K562 (cell line): ENCODE results near the gene NME7. TPM values are rescaled to one million over a fixed set of nuclear protein-coding genes. Genes with fewer than 3 reads are reported as not detected.

Source experiments
- ATAC-seq: fragments of 200-7000 bp; cut with Tn5 transposase; 3 replicates; pipeline ENCODE4 v1.9.1; 2020; ENCODE audit warnings: moderate library complexity
- BruUV-seq: library from RNA; stranded (reverse); fragments of 400-500 nt; replicated peaks from 2 replicates; lab custom pipeline; 2021; lab: Mats Ljungman, UMichigan
- CTCF ChIA-PET: fragments of 300-600 bp; formaldehyde crosslinking; extraction: SDS; loops from one replicate; lab custom pipeline; 2021; ENCODE audit warnings: low intra/inter-chr PET ratio; lab: Yijun Ruan, JAX
- POLR2A ChIA-PET: fragments of 300-600, 350-650 bp; sonication (Branson Sonifier 250); formaldehyde crosslinking; extraction: SDS; loops from one replicate; lab custom pipeline; 2021; ENCODE audit warnings: antibody characterized with exemption, inconsistent platforms; lab: Yijun Ruan, JAX
- DNase-seq, 4 experiments: peaks; one replicate each; pipeline versions ENCODE4 v3.0.0 to v3.0.0-alpha.2; 2011 to 2018; ENCODE audit warnings: low spot score in 3 of 4, mixed read lengths in 3 of 4; ENCODE audit errors: extremely low read depth in 1 of 4
- FAIRE-seq: peaks from 2 replicates; lab custom pipeline; 2011; peaks lifted over from hg19 to GRCh38; lab: Jason Lieb, UNC
- H2AFZ ChIP-seq: 2 replicates; pipeline ENCODE4 v1.6.0; 2011; ENCODE audit warnings: low read depth, low read length, control low read depth, inconsistent platforms
- H3K27ac ChIP-seq: fragments of 200-600 bp; 3 replicates; pipeline ENCODE4 v1.8.0; 2011; ENCODE audit warnings: low read depth, mild to moderate bottlenecking, control low read depth, inconsistent platforms, low read length, moderate library complexity, mixed read lengths; ENCODE audit errors: extremely low read depth
- H3K27me3 ChIP-seq, 2 experiments: fragments of 300-600 bp in 1 of 2; 2 replicates in 1 of 2; 3 replicates in 1 of 2; pipeline versions ENCODE4 v1.6.0 to v1.8.0; 2011; ENCODE audit warnings: inconsistent platforms in 2 of 2, low read length in 2 of 2, mild to moderate bottlenecking in 1 of 2, mixed read lengths in 1 of 2, moderate library complexity in 1 of 2; ENCODE audit not compliant: control insufficient read depth in 2 of 2, insufficient read depth in 2 of 2
- H3K36me3 ChIP-seq: fragments of 300-600 bp; 3 replicates; pipeline ENCODE4 v1.8.0; 2011; ENCODE audit warnings: mild to moderate bottlenecking, low read length, inconsistent platforms; ENCODE audit not compliant: control insufficient read depth, insufficient read depth
- H3K4me1 ChIP-seq, 2 experiments: fragments of 200-600 bp in 1 of 2; replicated peaks in 1 of 2; 2 replicates in 1 of 2; 3 replicates in 1 of 2; pipeline versions ENCODE4 v1.5.1 to v1.8.0; 2011; ENCODE audit warnings: inconsistent platforms in 2 of 2, low read length in 2 of 2, mild to moderate bottlenecking in 1 of 2, mixed read lengths in 1 of 2, moderate library complexity in 1 of 2; ENCODE audit not compliant: control insufficient read depth in 2 of 2, insufficient read depth in 2 of 2
- H3K4me2 ChIP-seq: 2 replicates; pipeline ENCODE4 v1.6.1; 2011; ENCODE audit warnings: low read length, control low read depth, inconsistent platforms, mixed read lengths; ENCODE audit not compliant: insufficient read depth
- H3K4me3 ChIP-seq: fragments of 200-600 bp; sonication (generic), shearing (Covaris generic); 2 replicates; pipeline ENCODE4 v1.5.1; 2016; ENCODE audit warnings: control low read depth, inconsistent platforms
- H3K79me2 ChIP-seq: fragments of 200-600 bp; 3 replicates; pipeline ENCODE4 v1.8.0; 2011; ENCODE audit warnings: low read length, inconsistent platforms; ENCODE audit not compliant: control insufficient read depth, insufficient read depth
- H3K9ac ChIP-seq, 2 experiments: 2 replicates each; pipeline versions ENCODE4 v1.6.0 to v1.6.1; 2011; ENCODE audit warnings: low read depth in 2 of 2, low read length in 2 of 2, control low read depth in 1 of 2, inconsistent platforms in 1 of 2, mild to moderate bottlenecking in 1 of 2, mixed read lengths in 1 of 2; ENCODE audit not compliant: insufficient read depth in 1 of 2
- H3K9me1 ChIP-seq: one replicate; pipeline ENCODE4 v1.6.0; 2011; ENCODE audit warnings: inconsistent platforms, mild to moderate bottlenecking, low read length, moderate library complexity; ENCODE audit not compliant: control insufficient read depth, insufficient read depth
- H3K9me3 ChIP-seq: replicated peaks from 2 replicates; pipeline ENCODE4 v1.5.1; 2011; ENCODE audit warnings: low read depth, low read length, inconsistent platforms; ENCODE audit not compliant: control insufficient read depth, insufficient read depth
- H4K20me1 ChIP-seq: replicated peaks from 2 replicates; pipeline ENCODE4 v1.6.1; 2011; ENCODE audit warnings: low read length, inconsistent platforms, mixed read lengths; ENCODE audit not compliant: control insufficient read depth, insufficient read depth
- ARHGAP35 ChIP-seq: fragments of 450-650 bp; IDR thresholded peaks from 2 replicates; pipeline ENCODE4 v1.6.1; 2018; ENCODE audit not compliant: partially characterized antibody
- ATF7 ChIP-seq: fragments of 450-650 bp; IDR thresholded peaks from 2 replicates; pipeline ENCODE4 v1.7.1; 2014; ENCODE audit warnings: mild to moderate bottlenecking, moderate library complexity
- FOXK2 ChIP-seq, 2 experiments: fragments of 450-650 bp; IDR thresholded peaks in 1 of 2; conservative IDR thresholded peaks in 1 of 2; 2 replicates each; pipeline ENCODE4 v1.6.1; 2016; ENCODE audit warnings: low read depth in 2 of 2, mild to moderate bottlenecking in 1 of 2
- HDAC1 ChIP-seq, 2 experiments: fragments of 450-650 bp; IDR thresholded peaks; 2 replicates each; pipeline ENCODE4 v1.6.1; 2016 to 2017; ENCODE audit warnings: inconsistent platforms in 1 of 2, mild to moderate bottlenecking in 1 of 2, moderate library complexity in 1 of 2
- MCM5 ChIP-seq: fragments of 450-650 bp; IDR thresholded peaks from 2 replicates; pipeline ENCODE4 v1.6.1; 2016; ENCODE audit warnings: low read depth
- NFE2 ChIP-seq: IDR thresholded peaks from 2 replicates; pipeline ENCODE4 v1.6.1; 2014; ENCODE audit warnings: antibody characterized with exemption, low read depth
- NFE2L1 ChIP-seq: fragments of 450-650 bp; IDR thresholded peaks from 2 replicates; pipeline ENCODE4 v1.6.1; 2016; ENCODE audit warnings: missing genetic modification characterization, low read depth, mild to moderate bottlenecking, missing compliant biosample characterization, moderate library complexity, borderline replicate concordance
- NUFIP1 ChIP-seq: fragments of 450-650 bp; IDR thresholded peaks from 2 replicates; pipeline ENCODE4 v1.6.1; 2018; ENCODE audit not compliant: partially characterized antibody
- PCBP2 ChIP-seq: fragments of 200-400 bp; formaldehyde crosslinking; IDR thresholded peaks from 2 replicates; pipeline ENCODE4 v1.6.1; 2018; ENCODE audit warnings: low read length, low read depth, mild to moderate bottlenecking, moderate library complexity; ENCODE audit not compliant: poor library complexity, severe bottlenecking
- SLC30A9 ChIP-seq: fragments of 250-450 bp; sonication (Bioruptor Pico); IDR thresholded peaks from 2 replicates; pipeline ENCODE4 v1.8.0; 2022; ENCODE audit warnings: mild to moderate bottlenecking, moderate library complexity
- ZNF584 ChIP-seq: fragments of 200-800 bp; sonication (Bioruptor generic); IDR thresholded peaks from 2 replicates; pipeline ENCODE4 v1.6.1; 2016; ENCODE audit warnings: low read depth, mild to moderate bottlenecking, missing genetic modification characterization, missing compliant biosample characterization
- ZNF695 ChIP-seq: fragments of 450-650 bp; formaldehyde crosslinking; IDR thresholded peaks from 2 replicates; pipeline ENCODE4 v1.4.0; 2020; ENCODE audit warnings: mild to moderate bottlenecking, moderate library complexity
- ZNF785 ChIP-seq: fragments of 250-450 bp; sonication (Bioruptor Pico); IDR thresholded peaks from 2 replicates; pipeline ENCODE4 v1.4.0; 2020; ENCODE audit warnings: mild to moderate bottlenecking
- ZSCAN29 ChIP-seq: fragments of 450-650 bp; IDR thresholded peaks from 2 replicates; pipeline ENCODE4 v1.6.1; 2017
- WGBS: fragments of 100-300 bp; shearing (Covaris generic); methylation state at CpG from one replicate; pipeline ENCODE4 v1.1.6; 2016; ENCODE audit warnings: low coverage, mixed read lengths; ENCODE audit not compliant: insufficient coverage; ENCODE audit errors: missing lambda C conversion rate; 5-methylcytosine and 5-hydroxymethylcytosine counted together
- in situ Hi-C: fragments of 300-500 bp; cut with MboI; formaldehyde crosslinking; loops from 4 replicates; pipeline ENCODE4 v1.15.0; 2018; ENCODE audit warnings: inconsistent platforms, mixed read lengths
- intact Hi-C: fragments of 100-400 bp; cut with micrococcal nuclease; formaldehyde crosslinking; loops from 2 replicates; pipeline ENCODE4 v1.14.2; 2022
- polyA plus RNA-seq, 8 experiments: library from polyadenylated mRNA; depleted of rRNA in 4 of 8; stranded (reverse) in 5 of 8; unstranded in 3 of 8; fragments of >200 nt; fragmentation: Nextera tagmentation in 2 of 8; fragmentation: Illumina TruSeq in 1 of 8; extraction: Ambion mirVana in 2 of 8; extraction: Trizol in 1 of 8; gene quantifications; 2 replicates each; pipeline versions ENCODE4 v1.2.1 to v1.2.3, GENCODE V29; 2011 to 2014; ENCODE audit warnings: inconsistent platforms in 1 of 8, missing spikeins in 1 of 8
- total RNA-seq, 7 experiments: library from RNA; depleted of rRNA in 6 of 7; stranded (reverse); fragments of >200 nt in 6 of 7; fragmentation: Illumina TruSeq in 2 of 7; extraction: Trizol in 2 of 7; gene quantifications; 2 replicates each; pipeline versions ENCODE4 v1.2.1 to v1.2.3, GENCODE V29; 2011 to 2021; ENCODE audit warnings: low replicate concordance in 1 of 7
- TF ChIP-seq, protein P1 (sequence below): fragments of 450-650 bp; formaldehyde crosslinking; IDR thresholded peaks from 2 replicates; pipeline ENCODE4 v1.4.0; 2020; ENCODE audit warnings: mild to moderate bottlenecking, moderate library complexity
- TF ChIP-seq, protein P2 (sequence below), 2 experiments: fragments of 200-800 bp in 1 of 2; sonication (Bioruptor generic) in 1 of 2; sonication (generic) in 1 of 2; formaldehyde crosslinking in 1 of 2; IDR thresholded peaks in 1 of 2; conservative IDR thresholded peaks in 1 of 2; 2 replicates each; pipeline versions ENCODE4 v1.5.0 to v1.6.1; 2016 to 2020; ENCODE audit warnings: missing compliant biosample characterization in 1 of 2, missing genetic modification characterization in 1 of 2, missing genetic modification reagents in 1 of 2

NME7 gene
- total and polyA plus RNA-seq, 9 of the 15 experiments (the other 6 are each of a cell fraction or from before 2014, with no cell fraction given): 7.9 to 43.2 (median 23.9) TPM

DNA sequence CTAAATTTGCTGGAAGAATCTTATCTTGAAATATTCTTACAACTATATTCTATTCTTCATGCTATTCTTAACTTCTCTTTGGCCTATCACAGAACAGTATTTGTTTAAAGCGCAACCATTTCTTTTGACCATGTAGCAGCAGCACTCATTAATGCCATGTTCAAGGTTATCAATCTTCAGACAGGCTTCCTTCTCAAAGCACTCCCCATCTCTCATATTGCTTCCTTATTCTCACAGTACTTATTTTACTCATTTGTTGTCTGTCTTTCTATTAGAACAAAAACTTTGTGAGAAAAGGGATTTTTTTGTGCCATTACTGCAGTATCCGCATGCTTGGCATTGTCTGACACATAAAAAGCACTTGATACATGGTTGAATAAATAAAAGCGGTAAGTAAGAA is 171.4 kb downstream of the NME7 start:
- FAIRE-seq: no peak
- CTCF ChIA-PET: no interaction called here

More for the DNA sequence above, 171.4 kb downstream of the NME7 start:
- intact Hi-C loops (loop anchor here (10.0 kb wide), 1 partner anchor 441 kb away; no protein-coding TSS in a partner anchor), in situ Hi-C loops (no loop called here)
- Histone ChIP-seq H3K9ac (no peak overlapping the region), H3K9me1 (no peaks in the 10 kb centered on the region), H2AFZ (no peak overlapping the region), H3K79me2 (no peaks in the 10 kb centered on the region), H4K20me1 (no peaks in the 10 kb centered on the region), H3K4me1 (peaks cover 0 to 3% of the 10 kb centered on the region in 2 experiments; a peak in 2 of 5 replicates), H3K4me2 (no peak overlapping the region), H3K9me3 (no peaks in the 10 kb centered on the region), H3K27ac (no peak overlapping the region), H3K27me3 (no peaks in the 10 kb centered on the region), H3K4me3 (no peak overlapping the region), H3K36me3 (no peaks in the 10 kb centered on the region)
- ATAC-seq (no peak), DNase-seq (no peak)
- no peak for TF ChIP-seq PCBP2
- TF ChIP-seq ZNF785 (CRISPR knock-in tag): no peak
- TF ChIP-seq NFE2L1 (tag): no peak
- no peak for TF ChIP-seq HDAC1 (IDR thresholded peaks at IDR 0.05)
- TF ChIP-seq ARHGAP35: no peak
- TF ChIP-seq FOXK2 (conservative IDR thresholded peaks at IDR 0.05 in 1 of 2, IDR thresholded peaks at IDR 0.05 in 1 of 2; ENCODE audit: low read depth in 2 of 2): no peak
- TF ChIP-seq ZSCAN29: no peak
- TF ChIP-seq NUFIP1: no peak
- TF ChIP-seq NFE2: no peak
- no peak for TF ChIP-seq ATF7
- no peak for TF ChIP-seq ZNF584 (CRISPR knock-in tag)
- no peak for TF ChIP-seq SLC30A9 (CRISPR knock-in tag)
- no peak for TF ChIP-seq MCM5
- TF ChIP-seq, protein P1, sequence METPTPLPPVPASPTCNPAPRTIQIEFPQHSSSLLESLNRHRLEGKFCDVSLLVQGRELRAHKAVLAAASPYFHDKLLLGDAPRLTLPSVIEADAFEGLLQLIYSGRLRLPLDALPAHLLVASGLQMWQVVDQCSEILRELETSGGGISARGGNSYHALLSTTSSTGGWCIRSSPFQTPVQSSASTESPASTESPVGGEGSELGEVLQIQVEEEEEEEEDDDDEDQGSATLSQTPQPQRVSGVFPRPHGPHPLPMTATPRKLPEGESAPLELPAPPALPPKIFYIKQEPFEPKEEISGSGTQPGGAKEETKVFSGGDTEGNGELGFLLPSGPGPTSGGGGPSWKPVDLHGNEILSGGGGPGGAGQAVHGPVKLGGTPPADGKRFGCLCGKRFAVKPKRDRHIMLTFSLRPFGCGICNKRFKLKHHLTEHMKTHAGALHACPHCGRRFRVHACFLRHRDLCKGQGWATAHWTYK (CRISPR knock-in tag): no peak
- TF ChIP-seq, protein P2, sequence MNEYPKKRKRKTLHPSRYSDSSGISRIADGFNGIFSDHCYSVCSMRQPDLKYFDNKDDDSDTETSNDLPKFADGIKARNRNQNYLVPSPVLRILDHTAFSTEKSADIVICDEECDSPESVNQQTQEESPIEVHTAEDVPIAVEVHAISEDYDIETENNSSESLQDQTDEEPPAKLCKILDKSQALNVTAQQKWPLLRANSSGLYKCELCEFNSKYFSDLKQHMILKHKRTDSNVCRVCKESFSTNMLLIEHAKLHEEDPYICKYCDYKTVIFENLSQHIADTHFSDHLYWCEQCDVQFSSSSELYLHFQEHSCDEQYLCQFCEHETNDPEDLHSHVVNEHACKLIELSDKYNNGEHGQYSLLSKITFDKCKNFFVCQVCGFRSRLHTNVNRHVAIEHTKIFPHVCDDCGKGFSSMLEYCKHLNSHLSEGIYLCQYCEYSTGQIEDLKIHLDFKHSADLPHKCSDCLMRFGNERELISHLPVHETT (CRISPR knock-in tag; conservative IDR thresholded peaks at IDR 0.05 in 1 of 2, IDR thresholded peaks at IDR 0.05 in 1 of 2): no peak
- TF ChIP-seq ZNF695 (CRISPR knock-in tag): no peak
- WGBS: 71% methylated on average over 3 of the region's 3 CpGs
- POLR2A ChIA-PET: no interaction called here
- BruUV-seq: no TSS peak
